ENCODE measurements around the gene ENAH.

- TF ChIP-seq, protein P1, sequence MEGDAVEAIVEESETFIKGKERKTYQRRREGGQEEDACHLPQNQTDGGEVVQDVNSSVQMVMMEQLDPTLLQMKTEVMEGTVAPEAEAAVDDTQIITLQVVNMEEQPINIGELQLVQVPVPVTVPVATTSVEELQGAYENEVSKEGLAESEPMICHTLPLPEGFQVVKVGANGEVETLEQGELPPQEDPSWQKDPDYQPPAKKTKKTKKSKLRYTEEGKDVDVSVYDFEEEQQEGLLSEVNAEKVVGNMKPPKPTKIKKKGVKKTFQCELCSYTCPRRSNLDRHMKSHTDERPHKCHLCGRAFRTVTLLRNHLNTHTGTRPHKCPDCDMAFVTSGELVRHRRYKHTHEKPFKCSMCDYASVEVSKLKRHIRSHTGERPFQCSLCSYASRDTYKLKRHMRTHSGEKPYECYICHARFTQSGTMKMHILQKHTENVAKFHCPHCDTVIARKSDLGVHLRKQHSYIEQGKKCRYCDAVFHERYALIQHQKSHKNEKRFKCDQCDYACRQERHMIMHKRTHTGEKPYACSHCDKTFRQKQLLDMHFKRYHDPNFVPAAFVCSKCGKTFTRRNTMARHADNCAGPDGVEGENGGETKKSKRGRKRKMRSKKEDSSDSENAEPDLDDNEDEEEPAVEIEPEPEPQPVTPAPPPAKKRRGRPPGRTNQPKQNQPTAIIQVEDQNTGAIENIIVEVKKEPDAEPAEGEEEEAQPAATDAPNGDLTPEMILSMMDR (IDR thresholded peaks at IDR 0.05; ENCODE audit: insufficient read depth, low read length, poor library complexity, severe bottlenecking): no peak
- TF ChIP-seq EZH2phosphoT487 (conservative IDR thresholded peaks at IDR 0.05; ENCODE audit: low read length): no peak
Measured at GRCh38 chr1:225467193-225468020, 185.5 kb downstream of the ENAH start.
